ENCODE results near the gene TBC1D24. TPM values are rescaled to one million over a fixed set of nuclear protein-coding genes. Genes with fewer than 3 reads are reported as not detected.
A peak's percentile ranks its signal among the peaks of the same experiment; 100 is the strongest.

Gene TBC1D24
- total and polyA plus RNA-seq, 2 donors (not counting 1 experiment from before 2014, with no cell fraction given): 7.1 to 9.4 TPM

DNA sequence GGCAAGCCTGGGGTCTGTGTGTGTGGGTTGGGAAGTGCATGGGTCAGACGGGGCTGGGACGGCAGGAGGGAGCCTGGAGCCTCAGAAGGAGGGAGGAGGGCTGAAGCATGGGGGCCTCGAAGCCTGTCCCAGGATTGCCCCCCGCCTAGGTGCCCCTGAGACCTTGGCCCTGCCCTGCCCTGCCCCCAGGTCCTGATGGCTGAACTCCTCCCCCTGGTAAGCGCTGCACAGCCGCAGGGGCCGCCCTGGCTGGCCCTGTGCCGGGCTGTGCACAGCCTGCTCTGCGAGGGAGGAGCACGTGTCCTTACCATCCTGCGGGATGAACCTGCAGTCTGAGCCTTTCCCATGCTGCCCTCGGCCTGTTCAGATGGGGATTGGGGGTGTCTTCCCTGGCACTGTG lies 10.6 kb upstream of the TBC1D24 start:
- Histone ChIP-seq H3K79me2 (ENCODE audit: control insufficient read depth, insufficient read depth, low read length) (no peaks in the 10 kb centered on the region), H3K4me2 (replicated peaks; ENCODE audit: low read depth, low read length, poor library complexity, severe bottlenecking) (no peak overlapping the region), H3K9ac (ENCODE audit: low read length) (no peak overlapping the region), H3K27me3 (replicated peaks in 1 of 4; ENCODE audit: control extremely low read depth in 1 of 4, control insufficient read depth in 3 of 4, insufficient read depth in 4 of 4, low read length in 3 of 4) (peaks cover 0 to 17% (median 5%) of the 10 kb centered on the region in 4 experiments), H3K9me3 (ENCODE audit: control extremely low read depth in 1 of 3, control insufficient read depth in 2 of 3, insufficient read depth in 1 of 3, low read length in 2 of 3) (no peaks in the 10 kb centered on the region), H3K4me3 (ENCODE audit: control extremely low read depth in 1 of 5, extremely low read depth in 1 of 5, insufficient read depth in 1 of 5, low read depth in 2 of 5, low read length in 4 of 5) (no peak overlapping the region), H3K27ac (ENCODE audit: low read length in 2 of 2) (no peak overlapping the region), H3K4me1 (ENCODE audit: control insufficient read depth in 2 of 2, insufficient read depth in 2 of 2, low read length in 2 of 2) (peaks cover 31% of the 10 kb centered on the region in 2 donors), H2AFZ (ENCODE audit: insufficient read depth, low read depth, low read length, poor library complexity, severe bottlenecking) (no peak overlapping the region), H4K20me1 (ENCODE audit: control insufficient read depth, insufficient read depth, low read length, poor library complexity, severe bottlenecking) (peaks cover 8% of the 10 kb centered on the region), H3K36me3 (replicated peaks in 1 of 2; ENCODE audit: control extremely low read depth in 1 of 2, control insufficient read depth in 1 of 2, extremely low read depth in 1 of 2, insufficient read depth in 2 of 2, low read length in 1 of 2) (no peaks in the 10 kb centered on the region)
- 96% methylated on average over 12 of the region's 12 CpGs for WGBS (ENCODE audit: insufficient coverage)
- Mint-ChIP-seq H3K4me3 (no peak overlapping the region), H3K27ac (no peak overlapping the region), H3K4me1 (peaks cover 20% of the 10 kb centered on the region), H3K27me3 (peaks cover 4% of the 10 kb centered on the region), H3K9me3 (ENCODE audit: insufficient read depth) (no peaks in the 10 kb centered on the region)
- DNase-seq (no peak), ATAC-seq (ENCODE audit: low read depth) (no peak)
- ChIA-PET POLR2A (no interaction called here), CTCF (no interaction called here)
- intact Hi-C loops (cut with micrococcal nuclease): no loop called here
- TF ChIP-seq EZH2 (IDR thresholded peaks at IDR 0.05; ENCODE audit: borderline replicate concordance, insufficient read depth, low read depth, low read length, poor library complexity, severe bottlenecking): no peak
- TF ChIP-seq, protein P1, sequence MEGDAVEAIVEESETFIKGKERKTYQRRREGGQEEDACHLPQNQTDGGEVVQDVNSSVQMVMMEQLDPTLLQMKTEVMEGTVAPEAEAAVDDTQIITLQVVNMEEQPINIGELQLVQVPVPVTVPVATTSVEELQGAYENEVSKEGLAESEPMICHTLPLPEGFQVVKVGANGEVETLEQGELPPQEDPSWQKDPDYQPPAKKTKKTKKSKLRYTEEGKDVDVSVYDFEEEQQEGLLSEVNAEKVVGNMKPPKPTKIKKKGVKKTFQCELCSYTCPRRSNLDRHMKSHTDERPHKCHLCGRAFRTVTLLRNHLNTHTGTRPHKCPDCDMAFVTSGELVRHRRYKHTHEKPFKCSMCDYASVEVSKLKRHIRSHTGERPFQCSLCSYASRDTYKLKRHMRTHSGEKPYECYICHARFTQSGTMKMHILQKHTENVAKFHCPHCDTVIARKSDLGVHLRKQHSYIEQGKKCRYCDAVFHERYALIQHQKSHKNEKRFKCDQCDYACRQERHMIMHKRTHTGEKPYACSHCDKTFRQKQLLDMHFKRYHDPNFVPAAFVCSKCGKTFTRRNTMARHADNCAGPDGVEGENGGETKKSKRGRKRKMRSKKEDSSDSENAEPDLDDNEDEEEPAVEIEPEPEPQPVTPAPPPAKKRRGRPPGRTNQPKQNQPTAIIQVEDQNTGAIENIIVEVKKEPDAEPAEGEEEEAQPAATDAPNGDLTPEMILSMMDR (IDR thresholded peaks at IDR 0.05): no peak

DNA sequence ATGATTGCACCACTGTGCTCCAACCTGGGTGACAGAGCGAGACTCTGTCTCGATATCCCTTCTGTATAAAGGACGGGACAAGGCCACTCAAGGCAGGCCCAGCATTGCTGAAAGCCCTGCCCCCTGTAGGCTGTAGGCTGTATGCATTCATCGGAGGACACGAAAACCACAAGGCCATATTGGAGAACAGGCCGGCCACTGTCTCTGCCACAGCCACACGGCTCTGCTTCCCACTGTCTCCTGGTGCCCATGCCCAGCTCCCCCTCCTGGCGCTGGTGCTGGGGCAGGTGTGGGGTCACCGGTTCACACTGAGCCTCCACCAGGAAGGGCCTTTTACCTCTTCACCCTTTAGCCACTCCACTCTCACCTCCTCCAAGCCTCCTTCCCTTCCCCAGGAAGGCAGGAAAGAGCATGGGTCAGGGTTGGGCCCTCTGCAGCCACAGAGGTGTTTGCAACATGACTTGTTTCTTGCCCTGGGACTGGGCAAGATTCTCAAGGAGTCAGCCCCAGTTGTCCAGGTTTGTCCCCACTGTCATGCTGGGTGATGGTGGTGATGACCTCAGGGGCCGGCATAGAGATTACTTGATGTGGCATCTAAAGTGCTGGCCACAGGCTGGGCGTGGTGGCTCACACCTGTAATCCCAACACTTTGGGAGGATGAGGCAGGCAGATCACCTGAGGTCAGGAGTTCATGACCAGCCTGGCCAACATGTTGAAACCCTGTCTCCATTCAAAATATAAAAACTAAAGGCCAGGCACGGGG lies 9.1 kb upstream of the TBC1D24 start:
- H3K27ac Mint-ChIP-seq: peak overlapping the region; percentile 65
- Histone ChIP-seq H3K27me3 (replicated peaks in 1 of 4; ENCODE audit: control extremely low read depth in 1 of 4, control insufficient read depth in 3 of 4, insufficient read depth in 4 of 4, low read length in 3 of 4) (peaks cover 0 to 32% (median 17%) of the 10 kb centered on the region in 4 experiments), H2AFZ (ENCODE audit: insufficient read depth, low read depth, low read length, poor library complexity, severe bottlenecking) (no peak overlapping the region), H3K4me2 (replicated peaks; ENCODE audit: low read depth, low read length, poor library complexity, severe bottlenecking) (no peak overlapping the region), H3K9me3 (ENCODE audit: control extremely low read depth in 1 of 3, control insufficient read depth in 2 of 3, insufficient read depth in 1 of 3, low read length in 2 of 3) (no peaks in the 10 kb centered on the region), H3K79me2 (ENCODE audit: control insufficient read depth, insufficient read depth, low read length) (no peaks in the 10 kb centered on the region), H3K27ac (ENCODE audit: low read length in 2 of 2) (no peak overlapping the region), H4K20me1 (ENCODE audit: control insufficient read depth, insufficient read depth, low read length, poor library complexity, severe bottlenecking) (peaks cover 20% of the 10 kb centered on the region), H3K36me3 (replicated peaks in 1 of 2; ENCODE audit: control extremely low read depth in 1 of 2, control insufficient read depth in 1 of 2, extremely low read depth in 1 of 2, insufficient read depth in 2 of 2, low read length in 1 of 2) (no peaks in the 10 kb centered on the region), H3K9ac (ENCODE audit: low read length) (no peak overlapping the region), H3K4me3 (ENCODE audit: control extremely low read depth in 1 of 5, extremely low read depth in 1 of 5, insufficient read depth in 1 of 5, low read depth in 2 of 5, low read length in 4 of 5) (no peak overlapping the region), H3K4me1 (ENCODE audit: control insufficient read depth in 2 of 2, insufficient read depth in 2 of 2, low read length in 2 of 2) (peaks cover 35 to 39% of the 10 kb centered on the region in 2 donors)
- H3K4me3 Mint-ChIP-seq: no peak overlapping the region
- H3K9me3 Mint-ChIP-seq (ENCODE audit: insufficient read depth): no peaks in the 10 kb centered on the region
- 91% methylated on average over 12 of the region's 12 CpGs for WGBS (ENCODE audit: insufficient coverage)
- CTCF ChIA-PET: no interaction called here
- POLR2A ChIA-PET: no interaction called here
- intact Hi-C loops (cut with micrococcal nuclease): no loop called here
- H3K27me3 Mint-ChIP-seq: peaks cover 15% of the 10 kb centered on the region
- ATAC-seq (ENCODE audit: low read depth) (no peak), DNase-seq (no peak)
- TF ChIP-seq, protein P1 (IDR thresholded peaks at IDR 0.05): peak; percentile 19
- TF ChIP-seq EZH2 (IDR thresholded peaks at IDR 0.05; ENCODE audit: borderline replicate concordance, insufficient read depth, low read depth, low read length, poor library complexity, severe bottlenecking): no peak
- H3K4me1 Mint-ChIP-seq: peaks cover 29% of the 10 kb centered on the region

Data from B cell (primary cell).